Heart left ventricle (tissue), 16 donors: ENCODE measurements around the gene CEP170B. TPM values are rescaled to one million over a fixed set of nuclear protein-coding genes. Genes with fewer than 3 reads are reported as not detected.

Experiments used
- ATAC-seq, 4 donors: fragments of 200-7000 bp; cut with Tn5 transposase; one replicate each; pipeline ENCODE4 v1.9.1; 2020 to 2022; ENCODE audit warnings: moderate library complexity in 4 of 4, mild to moderate bottlenecking in 3 of 4, moderate number of reproducible peaks in 1 of 4
- DNase-seq, 5 donors: peaks; one replicate each; pipeline ENCODE4 v3.0.0-alpha.2; 2020
- H3K27ac ChIP-seq, 12 donors: fragments of 200-600 bp; sonication (generic) in 4 of 12; one replicate each; pipeline versions ENCODE4 v1.5.0 to v1.8.0; 2016 to 2022; ENCODE audit warnings: mild to moderate bottlenecking in 2 of 12
- H3K27me3 ChIP-seq, 9 donors: fragments of 200-600 bp; sonication (generic) in 2 of 9; one replicate each; pipeline versions ENCODE4 v1.5.1 to v1.8.0; 2016 to 2022; ENCODE audit warnings: mild to moderate bottlenecking in 3 of 9
- H3K36me3 ChIP-seq, 9 donors: fragments of 200-600 bp; sonication (generic) in 2 of 9; one replicate each; pipeline versions ENCODE4 v1.5.0 to v1.8.0; 2018 to 2022; ENCODE audit warnings: mild to moderate bottlenecking in 2 of 9
- H3K4me1 ChIP-seq, 12 donors: fragments of 200-600 bp; sonication (generic) in 4 of 12; one replicate each; pipeline versions ENCODE4 v1.5.0 to v1.8.0; 2016 to 2022; ENCODE audit warnings: mild to moderate bottlenecking in 3 of 12
- H3K4me3 ChIP-seq, 12 donors: fragments of 200-600 bp; sonication (generic) in 4 of 12; one replicate each; pipeline versions ENCODE4 v1.5.0 to v1.8.0; 2017 to 2022; ENCODE audit warnings: mild to moderate bottlenecking in 9 of 12, moderate library complexity in 4 of 12
- H3K9me3 ChIP-seq, 12 donors: fragments of 200-600 bp; sonication (generic) in 4 of 12; one replicate each; pipeline versions ENCODE4 v1.5.0 to v1.8.0; 2016 to 2022; ENCODE audit warnings: mild to moderate bottlenecking in 1 of 12
- POLR2A ChIP-seq, 2 donors: fragments of 450-650 bp; IDR thresholded peaks; one replicate each; pipeline ENCODE4 v1.6.1; 2017; ENCODE audit warnings: antibody characterized with exemption in 2 of 2, mild to moderate bottlenecking in 2 of 2, moderate library complexity in 2 of 2
- WGBS, 4 donors: extraction: QIAGEN DNeasy Blood & Tissue Kit in 2 of 4; methylation state at CpG; one replicate each; pipeline versions ENCODE4 v1.1.5 to v1.1.7; 2013 to 2018; 5-methylcytosine and 5-hydroxymethylcytosine counted together
- intact Hi-C, 10 donors: fragments of 100-400 bp; cut with DNase I; formaldehyde crosslinking; loops; one replicate each; pipeline versions ENCODE4 v1.11.1 to v1.14.2; 2022
- polyA plus RNA-seq, 2 donors: library from polyadenylated mRNA; stranded (reverse); fragments of 200-250 nt; gene quantifications; one replicate each; pipeline ENCODE4 v1.2.3, GENCODE V29; 2013
- total RNA-seq, 9 donors: library from RNA; depleted of rRNA in 2 of 9; stranded (reverse); fragments of >200 nt in 2 of 9; fragmentation: NEBNext Ultra II Directional in 3 of 9; extraction: Animal tissue kit (Norgen Biotek cat#: 25700) in 3 of 9; gene quantifications; one replicate each; pipeline versions ENCODE4 v1.1.0 to v1.2.4, GENCODE V29; 2016 to 2023
- TF ChIP-seq, protein P1 (sequence below), 12 donors: fragments of 200-600 bp; sonication (generic) in 4 of 12; IDR thresholded peaks; one replicate each; pipeline versions ENCODE4 v1.5.0 to v1.8.0; 2018 to 2022; ENCODE audit warnings: antibody characterized with exemption in 12 of 12, mild to moderate bottlenecking in 5 of 12
- donor health status: ischemic (EF 13 %, LVEDD 7.1; RV severe dilation, severe dysfunction).
- donor health status: healthy with polysubstance abuse.
- donor health status: DM: no; HTN: yes; CAD: no.
- donor health status: DM: no; HTN: no; CAD: no.
- donor health status: ischemic (EF 25% LVEDD 6.9; RV normal size, moderate dysfunction).
- donor health status: ischemic (EF 25% LVEDD 5.7; RV mildly dilated, moderate dysfunction).
- donor health status: healthy.
- donor health status: DM: yes; HTN: yes; CAD: no.
- donor health status: ischemic (EF 35%, LVEDD 5.7; RV mildly dilated, moderate dysfunction).
- donor health status: nonischemic (EF 11% LVEDD 7.7; RV severe dilation, severe dysfunction).
- donor health status: DM: yes; HTN: yes; CAD: no.
- donor health status: PGD.
- donor health status: ischemic (EF 29% LVEDD 5.4; RV normal size, mild dysfunction).
- donor health status: nonischemic (EF 23%, LVEDD 6.1; RV moderate dilation, normal function).

CEP170B gene
- total and polyA plus RNA-seq, 11 donors: 7.5 to 21.9 (median 12.5) TPM

DNA sequence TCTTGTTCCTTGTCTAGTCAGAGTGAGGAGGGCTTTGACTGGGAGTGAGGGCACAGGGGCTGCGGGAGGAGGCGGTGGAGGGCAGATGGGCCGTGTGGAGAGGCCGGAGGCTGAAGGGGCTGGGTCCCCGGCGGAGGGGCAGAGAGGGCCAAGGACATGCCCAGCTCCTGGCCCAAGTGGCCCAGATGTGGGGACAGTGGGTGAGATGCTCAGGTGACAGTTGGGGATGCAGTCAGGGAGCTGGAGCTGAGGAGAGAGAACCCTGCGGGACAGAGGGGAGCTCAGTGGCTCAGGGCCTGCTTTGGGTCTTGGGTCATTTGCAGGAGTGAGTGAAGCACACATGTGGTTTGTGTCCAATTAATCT is 33.1 kb downstream of the CEP170B start:
- no peak for ATAC-seq
- WGBS, 4 donors: 95 to 98% (median 97%) methylated on average over 7 of the region's 7 CpGs
- Histone ChIP-seq H3K4me3 (no peak overlapping the region), H3K27ac (no peak overlapping the region), H3K4me1 (peaks cover 0 to 28% (median 12%) of the 10 kb centered on the region in 12 donors), H3K9me3 (no peaks in the 10 kb centered on the region), H3K36me3 (peaks cover 0 to 4% (median 0%) of the 10 kb centered on the region in 9 donors), H3K27me3 (no peaks in the 10 kb centered on the region)
- intact Hi-C loops: loop anchor here in 6 of 10 donors (5.0 to 10.0 kb wide), 3 partner anchors 144 to 149 kb away; no protein-coding TSS in a partner anchor
- no peak for DNase-seq
- TF ChIP-seq, protein P1, sequence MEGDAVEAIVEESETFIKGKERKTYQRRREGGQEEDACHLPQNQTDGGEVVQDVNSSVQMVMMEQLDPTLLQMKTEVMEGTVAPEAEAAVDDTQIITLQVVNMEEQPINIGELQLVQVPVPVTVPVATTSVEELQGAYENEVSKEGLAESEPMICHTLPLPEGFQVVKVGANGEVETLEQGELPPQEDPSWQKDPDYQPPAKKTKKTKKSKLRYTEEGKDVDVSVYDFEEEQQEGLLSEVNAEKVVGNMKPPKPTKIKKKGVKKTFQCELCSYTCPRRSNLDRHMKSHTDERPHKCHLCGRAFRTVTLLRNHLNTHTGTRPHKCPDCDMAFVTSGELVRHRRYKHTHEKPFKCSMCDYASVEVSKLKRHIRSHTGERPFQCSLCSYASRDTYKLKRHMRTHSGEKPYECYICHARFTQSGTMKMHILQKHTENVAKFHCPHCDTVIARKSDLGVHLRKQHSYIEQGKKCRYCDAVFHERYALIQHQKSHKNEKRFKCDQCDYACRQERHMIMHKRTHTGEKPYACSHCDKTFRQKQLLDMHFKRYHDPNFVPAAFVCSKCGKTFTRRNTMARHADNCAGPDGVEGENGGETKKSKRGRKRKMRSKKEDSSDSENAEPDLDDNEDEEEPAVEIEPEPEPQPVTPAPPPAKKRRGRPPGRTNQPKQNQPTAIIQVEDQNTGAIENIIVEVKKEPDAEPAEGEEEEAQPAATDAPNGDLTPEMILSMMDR (IDR thresholded peaks at IDR 0.05): no peak
- TF ChIP-seq POLR2A (IDR thresholded peaks at IDR 0.05): no peak

DNA sequence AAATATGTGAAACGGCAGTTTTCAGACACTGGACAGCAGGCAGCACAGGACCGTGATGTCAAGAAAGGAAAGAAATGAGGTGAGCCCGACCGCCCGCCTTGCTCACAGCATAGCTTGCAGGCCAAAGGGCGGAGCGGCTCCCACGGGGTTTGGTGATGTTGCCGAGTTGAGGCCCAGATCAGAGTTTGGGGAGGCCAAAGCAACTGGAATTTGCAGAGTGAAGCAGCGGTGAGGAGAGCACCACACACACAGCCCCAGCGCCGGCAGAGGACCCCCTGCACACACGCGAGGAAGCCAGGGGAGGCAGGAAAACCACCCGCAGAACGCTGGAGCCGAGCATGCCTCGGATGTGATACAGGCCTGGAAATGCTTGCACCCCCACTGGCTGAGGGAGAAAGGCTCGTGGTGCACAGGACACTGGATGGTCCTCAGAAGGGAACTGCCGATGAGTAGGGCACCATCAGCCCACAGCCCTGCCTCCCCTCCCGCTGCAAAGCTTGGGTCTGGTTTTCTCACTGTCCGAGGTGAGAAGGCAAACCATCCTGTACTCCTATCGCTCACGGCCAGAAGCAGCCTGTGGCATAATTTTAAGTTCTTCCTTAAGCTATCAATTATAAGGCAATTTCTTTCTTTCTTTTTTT is 33.9 kb downstream of the CEP170B start:
- DNase-seq (peak in 3 of 5 donors; percentile 9 to 55 (median 26)), ATAC-seq (no peak)
- peaks cover 0 to 4% (median 0%) of the 10 kb centered on the region in 9 donors for H3K36me3 ChIP-seq
- intact Hi-C loops: loop anchor here in 6 of 10 donors (5.0 to 10.0 kb wide), 3 partner anchors 143 to 148 kb away; no protein-coding TSS in a partner anchor
- WGBS, 4 donors: 65 to 74% (median 69%) methylated on average over 22 to 24 of the region's 24 CpGs
- H3K4me3 ChIP-seq: no peak overlapping the region
- no peaks in the 10 kb centered on the region for H3K9me3 ChIP-seq
- no peak for TF ChIP-seq POLR2A (IDR thresholded peaks at IDR 0.05)
- TF ChIP-seq, protein P1 (IDR thresholded peaks at IDR 0.05): no peak
- H3K4me1 ChIP-seq: peaks cover 0 to 28% (median 12%) of the 10 kb centered on the region in 12 donors
- H3K27ac ChIP-seq: no peak overlapping the region
- no peaks in the 10 kb centered on the region for H3K27me3 ChIP-seq

DNA sequence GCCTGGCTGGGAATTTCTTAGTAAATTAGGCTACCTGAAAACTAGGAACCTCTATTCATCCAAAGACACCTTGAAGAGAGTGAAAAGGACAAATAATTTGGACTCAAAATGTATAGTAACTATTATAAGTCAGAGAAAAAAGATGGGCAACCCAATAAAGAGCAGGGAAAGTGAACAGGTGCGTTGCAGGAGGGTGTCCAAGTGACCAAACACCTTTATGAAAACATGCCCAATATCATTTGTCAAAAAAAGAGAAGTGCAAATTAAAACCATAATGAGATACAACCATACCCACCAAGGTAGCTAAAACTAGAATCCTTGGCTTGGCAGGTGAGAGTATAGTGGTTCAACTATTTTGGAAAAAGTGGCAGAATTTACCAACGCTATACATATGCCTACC is 34.7 kb downstream of the CEP170B start:
- ATAC-seq (no peak), DNase-seq (no peak)
- H3K9me3 ChIP-seq: no peaks in the 10 kb centered on the region
- H3K4me3 ChIP-seq: no peak overlapping the region
- 42 to 77% (median 56%) methylated on average over 2 of the region's 2 CpGs for WGBS, 4 donors
- no peak overlapping the region for H3K27ac ChIP-seq
- intact Hi-C loops: loop anchor here in 6 of 10 donors (5.0 to 10.0 kb wide), 3 partner anchors 143 to 148 kb away; no protein-coding TSS in a partner anchor
- peaks cover 0 to 22% (median 9%) of the 10 kb centered on the region in 12 donors for H3K4me1 ChIP-seq
- no peaks in the 10 kb centered on the region for H3K36me3 ChIP-seq
- H3K27me3 ChIP-seq: peaks cover 0 to 5% (median 0%) of the 10 kb centered on the region in 9 donors
- TF ChIP-seq, protein P1 (IDR thresholded peaks at IDR 0.05): no peak
- TF ChIP-seq POLR2A (IDR thresholded peaks at IDR 0.05): no peak

DNA sequence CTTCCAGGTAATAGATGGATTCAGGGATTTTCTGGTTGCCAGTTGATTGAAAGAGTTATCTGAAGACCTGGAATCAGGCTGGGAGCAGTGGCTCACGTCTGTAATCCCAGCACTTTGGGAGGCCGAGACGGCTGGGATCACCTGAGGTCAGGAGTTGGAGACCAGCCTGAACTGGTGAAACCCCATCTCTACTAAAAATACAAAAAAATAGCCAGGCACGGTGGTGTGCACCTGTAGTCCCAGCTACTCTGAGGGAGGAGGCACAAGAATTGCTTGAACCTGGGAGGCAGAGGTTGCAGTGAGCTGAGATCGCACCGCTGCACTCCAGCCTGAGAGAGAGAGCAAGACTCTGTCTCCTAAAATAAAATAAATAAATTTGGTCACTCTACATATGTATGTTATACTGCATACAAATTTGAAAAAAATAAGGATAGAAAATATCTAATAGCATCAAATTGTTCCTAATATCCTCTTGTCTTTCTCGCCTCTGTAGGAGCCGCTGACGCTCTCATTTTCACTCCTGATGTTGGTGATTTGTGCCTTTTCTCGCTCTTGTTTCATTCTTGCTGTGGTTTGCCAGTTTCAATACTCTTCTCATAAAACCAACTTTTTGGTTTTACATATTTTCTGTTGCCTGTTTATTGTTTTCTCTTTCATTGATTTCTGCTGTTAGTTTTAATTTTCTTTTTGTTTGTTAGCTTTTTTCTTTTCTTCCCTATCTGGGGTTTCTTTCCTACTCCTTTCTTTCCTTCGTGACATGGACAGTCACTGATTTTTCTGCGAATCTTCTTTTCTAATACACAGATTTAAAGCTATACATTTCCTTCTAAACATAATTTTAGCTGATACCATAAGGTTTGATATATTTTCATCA is 35.8 kb downstream of the CEP170B start:
- no peak for TF ChIP-seq POLR2A (IDR thresholded peaks at IDR 0.05)
- TF ChIP-seq, protein P1 (IDR thresholded peaks at IDR 0.05): no peak

More for the DNA sequence above, 35.8 kb downstream of the CEP170B start:
- Histone ChIP-seq H3K9me3 (no peaks in the 10 kb centered on the region), H3K4me3 (no peak overlapping the region), H3K36me3 (no peaks in the 10 kb centered on the region), H3K4me1 (peaks cover 0 to 11% (median 0%) of the 10 kb centered on the region in 12 donors), H3K27ac (no peak overlapping the region), H3K27me3 (peaks cover 0 to 6% (median 0%) of the 10 kb centered on the region in 9 donors)
- WGBS, 4 donors: 82 to 89% (median 86%) methylated on average over 12 of the region's 12 CpGs
- ATAC-seq (no peak), DNase-seq (no peak)
- intact Hi-C loops: no loop called here
